DOHH2 (cell line): ENCODE data around the gene TRH.

Experiments used
- H3F3A ChIP-seq: fragments of 200-600 bp; sonication (generic), shearing (Covaris generic); 2 replicates; pipeline ENCODE4 v1.6.0; 2016; ENCODE audit warnings: antibody characterized with exemption, mild to moderate bottlenecking; ENCODE audit not compliant: control insufficient read depth, insufficient read depth
- H3K27ac ChIP-seq: fragments of 200-600 bp; sonication (generic); 2 replicates; pipeline ENCODE4 v1.5.1; 2014; ENCODE audit warnings: low read depth, mild to moderate bottlenecking, low read length, moderate library complexity
- H3K27me3 ChIP-seq: fragments of 200-600 bp; sonication (generic); 2 replicates; pipeline ENCODE4 v1.6.1; 2014; ENCODE audit warnings: mild to moderate bottlenecking, low read length, mixed read lengths; ENCODE audit not compliant: control insufficient read depth
- H3K36me3 ChIP-seq: fragments of 200-600 bp; sonication (generic); 2 replicates; pipeline ENCODE4 v1.6.1; 2014; ENCODE audit warnings: mild to moderate bottlenecking, low read length, moderate library complexity, mixed read lengths; ENCODE audit not compliant: control insufficient read depth
- H3K4me1 ChIP-seq: fragments of 200-600 bp; sonication (generic); 2 replicates; pipeline ENCODE4 v1.6.1; 2014; ENCODE audit warnings: mild to moderate bottlenecking, low read length, mixed read lengths; ENCODE audit not compliant: control insufficient read depth
- H3K4me2 ChIP-seq: fragments of 200-600 bp; sonication (generic); 2 replicates; pipeline ENCODE4 v1.6.0; 2014; ENCODE audit warnings: mild to moderate bottlenecking, low read length, moderate library complexity
- H3K4me3 ChIP-seq: fragments of 200-600 bp; sonication (generic); 2 replicates; pipeline ENCODE4 v1.5.1; 2014; ENCODE audit warnings: mild to moderate bottlenecking, low read length, mixed read lengths
- H3K79me2 ChIP-seq: fragments of 200-600 bp; sonication (generic); 2 replicates; pipeline ENCODE4 v1.6.1; 2014; ENCODE audit warnings: mild to moderate bottlenecking, low read length, mixed read lengths; ENCODE audit not compliant: control insufficient read depth
- H3K9me2 ChIP-seq: fragments of 200-600 bp; sonication (generic); replicated peaks from 2 replicates; pipeline ENCODE4 v1.6.1; 2014; ENCODE audit warnings: mild to moderate bottlenecking, low read length, mixed read lengths; ENCODE audit not compliant: control insufficient read depth
- H3K9me3 ChIP-seq: fragments of 200-600 bp; sonication (generic); 2 replicates; pipeline ENCODE4 v1.6.1; 2014; ENCODE audit warnings: antibody characterized with exemption, low read length, mixed read lengths; ENCODE audit not compliant: control insufficient read depth, insufficient read depth
- H4K20me1 ChIP-seq: fragments of 200-600 bp; sonication (generic); 2 replicates; pipeline ENCODE4 v1.6.0; 2014; ENCODE audit warnings: low read depth, mild to moderate bottlenecking, antibody characterized with exemption, low read length, moderate library complexity; ENCODE audit not compliant: control insufficient read depth, insufficient read depth
- EZH2phosphoT487 ChIP-seq: fragments of 200-600 bp; sonication (generic); IDR thresholded peaks from 2 replicates; pipeline ENCODE4 v1.6.1; 2017; ENCODE audit warnings: borderline replicate concordance, mild to moderate bottlenecking, antibody characterized with exemption, low read length, moderate library complexity, mixed read lengths
- TF ChIP-seq, protein P1 (sequence below): fragments of 200-600 bp; sonication (generic); IDR thresholded peaks from one replicate; pipeline ENCODE4 v1.5.1; 2014; ENCODE audit warnings: antibody characterized with exemption, mild to moderate bottlenecking, low read depth, low read length; ENCODE audit not compliant: poor library complexity, severe bottlenecking

TRH gene

DNA sequence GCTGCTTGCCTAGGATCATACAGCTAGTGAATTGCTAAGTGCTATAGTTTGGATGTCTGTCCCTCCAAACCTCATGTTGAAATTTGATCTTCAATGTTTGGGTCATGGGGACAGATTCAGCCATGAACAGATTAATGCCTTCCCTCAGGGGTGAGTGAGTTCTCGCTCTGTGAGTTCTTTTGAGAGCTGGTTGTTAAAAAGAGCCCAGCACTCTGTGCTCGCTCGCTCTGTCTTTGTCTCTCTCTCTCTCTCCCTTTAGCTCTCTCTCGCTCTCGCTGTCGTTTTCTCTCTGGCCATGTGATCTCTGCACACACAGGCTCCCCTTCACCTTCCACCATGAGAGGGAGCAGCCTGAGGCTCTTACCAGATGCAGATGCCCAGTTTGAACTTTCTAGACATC, 14.9 kb downstream of the TRH start:
- H4K20me1 ChIP-seq = no peaks in the 10 kb centered on the region
- no peaks in the 10 kb centered on the region for H3K9me2 ChIP-seq
- peaks cover 10% of the 10 kb centered on the region for H3K27me3 ChIP-seq
- TF ChIP-seq EZH2phosphoT487 = no peak
- TF ChIP-seq, protein P1, sequence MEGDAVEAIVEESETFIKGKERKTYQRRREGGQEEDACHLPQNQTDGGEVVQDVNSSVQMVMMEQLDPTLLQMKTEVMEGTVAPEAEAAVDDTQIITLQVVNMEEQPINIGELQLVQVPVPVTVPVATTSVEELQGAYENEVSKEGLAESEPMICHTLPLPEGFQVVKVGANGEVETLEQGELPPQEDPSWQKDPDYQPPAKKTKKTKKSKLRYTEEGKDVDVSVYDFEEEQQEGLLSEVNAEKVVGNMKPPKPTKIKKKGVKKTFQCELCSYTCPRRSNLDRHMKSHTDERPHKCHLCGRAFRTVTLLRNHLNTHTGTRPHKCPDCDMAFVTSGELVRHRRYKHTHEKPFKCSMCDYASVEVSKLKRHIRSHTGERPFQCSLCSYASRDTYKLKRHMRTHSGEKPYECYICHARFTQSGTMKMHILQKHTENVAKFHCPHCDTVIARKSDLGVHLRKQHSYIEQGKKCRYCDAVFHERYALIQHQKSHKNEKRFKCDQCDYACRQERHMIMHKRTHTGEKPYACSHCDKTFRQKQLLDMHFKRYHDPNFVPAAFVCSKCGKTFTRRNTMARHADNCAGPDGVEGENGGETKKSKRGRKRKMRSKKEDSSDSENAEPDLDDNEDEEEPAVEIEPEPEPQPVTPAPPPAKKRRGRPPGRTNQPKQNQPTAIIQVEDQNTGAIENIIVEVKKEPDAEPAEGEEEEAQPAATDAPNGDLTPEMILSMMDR = no peak
- H3K4me1 ChIP-seq = no peaks in the 10 kb centered on the region
- no peak overlapping the region for H3K4me3 ChIP-seq
- no peaks in the 10 kb centered on the region for H3K9me3 ChIP-seq
- no peaks in the 10 kb centered on the region for H3K36me3 ChIP-seq
- H3K4me2 ChIP-seq = no peak overlapping the region
- H3K27ac ChIP-seq = no peak overlapping the region
- H3F3A ChIP-seq = no peaks in the 10 kb centered on the region
- no peaks in the 10 kb centered on the region for H3K79me2 ChIP-seq

DNA sequence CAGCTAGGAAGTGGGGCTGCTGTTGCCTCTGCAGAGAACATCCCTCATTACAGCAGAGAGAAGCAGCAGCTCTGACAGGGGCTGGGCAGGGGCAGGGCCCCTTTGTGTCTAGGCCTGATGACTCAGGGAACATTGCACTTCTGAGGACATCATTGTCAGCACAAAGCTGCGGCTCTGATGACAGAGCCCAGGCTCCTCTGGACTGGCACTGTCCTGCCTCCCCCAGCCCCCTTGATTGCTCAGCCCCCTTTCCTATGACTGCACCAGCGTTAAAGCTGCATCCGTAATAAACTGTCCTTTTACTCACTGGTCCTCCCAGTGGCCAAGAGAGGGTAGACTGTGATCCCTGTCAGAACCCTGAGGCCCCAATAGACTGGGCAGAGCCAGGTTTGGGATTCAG, 18.3 kb downstream of the TRH start:
- Histone ChIP-seq H3K27ac (no peak overlapping the region), H3K9me3 (no peaks in the 10 kb centered on the region), H3K79me2 (no peaks in the 10 kb centered on the region), H3K9me2 (no peaks in the 10 kb centered on the region), H3K4me3 (no peak overlapping the region), H3K4me1 (no peaks in the 10 kb centered on the region), H3K27me3 (peaks cover 20% of the 10 kb centered on the region), H4K20me1 (no peaks in the 10 kb centered on the region), H3K4me2 (no peak overlapping the region), H3F3A (no peaks in the 10 kb centered on the region), H3K36me3 (no peaks in the 10 kb centered on the region)
- TF ChIP-seq, protein P1 = peak; percentile 31
- TF ChIP-seq EZH2phosphoT487 = no peak

DNA sequence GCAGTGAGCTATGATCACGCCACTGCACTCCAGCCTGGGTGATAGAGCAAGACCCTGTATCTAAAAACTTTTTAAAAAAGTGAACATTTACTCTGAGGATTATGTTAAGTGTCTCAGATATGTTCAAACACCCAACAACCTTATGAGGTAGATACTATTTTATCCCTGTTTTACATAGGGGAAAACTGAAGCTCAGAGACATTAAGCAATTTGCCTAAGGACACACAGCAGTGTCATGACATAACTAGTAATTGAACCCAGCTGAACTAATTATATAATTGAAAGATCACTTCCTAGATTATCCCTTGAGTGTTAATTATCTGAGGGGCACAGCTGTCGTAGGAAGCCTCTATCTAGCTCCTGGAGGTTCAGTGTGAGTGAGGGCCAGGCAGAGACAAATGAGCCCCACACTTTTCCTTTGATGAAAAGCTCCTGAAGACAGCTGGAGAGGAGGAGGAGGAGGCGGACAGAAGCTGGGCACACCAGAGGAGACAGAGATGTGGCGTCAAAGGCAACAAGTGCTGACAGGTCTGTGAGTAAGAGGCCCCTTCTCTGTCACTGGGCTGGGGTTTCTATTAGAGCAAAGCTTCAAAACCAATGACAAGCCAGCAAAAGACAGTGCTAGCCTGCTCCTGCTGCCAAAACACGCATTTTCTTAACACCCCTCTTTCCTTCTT, 20.5 kb downstream of the TRH start:
- no peaks in the 10 kb centered on the region for H3K9me2 ChIP-seq
- TF ChIP-seq, protein P1 = no peak
- TF ChIP-seq EZH2phosphoT487 = no peak
- H3K9me3 ChIP-seq = no peaks in the 10 kb centered on the region
- no peaks in the 10 kb centered on the region for H3K36me3 ChIP-seq
- no peak overlapping the region for H3K4me3 ChIP-seq
- H3K4me1 ChIP-seq = no peaks in the 10 kb centered on the region
- H3K79me2 ChIP-seq = no peaks in the 10 kb centered on the region
- H3K27ac ChIP-seq = no peak overlapping the region
- no peak overlapping the region for H3K4me2 ChIP-seq
- no peaks in the 10 kb centered on the region for H3F3A ChIP-seq
- H4K20me1 ChIP-seq = no peaks in the 10 kb centered on the region
- H3K27me3 ChIP-seq = peaks cover 17% of the 10 kb centered on the region
